VCaP (cell line): ENCODE measurements around the gene ZMIZ2.

ENCODE experiments used
- H3K27ac ChIP-seq: fragments of 450-650 bp; 2 replicates; pipeline ENCODE4 v1.5.1; 2017
- CTCF ChIP-seq: fragments of 450-650 bp; conservative IDR thresholded peaks from 2 replicates; pipeline ENCODE4 v1.5.1; 2017; ENCODE audit warnings: mild to moderate bottlenecking, moderate library complexity

Gene ZMIZ2

DNA sequence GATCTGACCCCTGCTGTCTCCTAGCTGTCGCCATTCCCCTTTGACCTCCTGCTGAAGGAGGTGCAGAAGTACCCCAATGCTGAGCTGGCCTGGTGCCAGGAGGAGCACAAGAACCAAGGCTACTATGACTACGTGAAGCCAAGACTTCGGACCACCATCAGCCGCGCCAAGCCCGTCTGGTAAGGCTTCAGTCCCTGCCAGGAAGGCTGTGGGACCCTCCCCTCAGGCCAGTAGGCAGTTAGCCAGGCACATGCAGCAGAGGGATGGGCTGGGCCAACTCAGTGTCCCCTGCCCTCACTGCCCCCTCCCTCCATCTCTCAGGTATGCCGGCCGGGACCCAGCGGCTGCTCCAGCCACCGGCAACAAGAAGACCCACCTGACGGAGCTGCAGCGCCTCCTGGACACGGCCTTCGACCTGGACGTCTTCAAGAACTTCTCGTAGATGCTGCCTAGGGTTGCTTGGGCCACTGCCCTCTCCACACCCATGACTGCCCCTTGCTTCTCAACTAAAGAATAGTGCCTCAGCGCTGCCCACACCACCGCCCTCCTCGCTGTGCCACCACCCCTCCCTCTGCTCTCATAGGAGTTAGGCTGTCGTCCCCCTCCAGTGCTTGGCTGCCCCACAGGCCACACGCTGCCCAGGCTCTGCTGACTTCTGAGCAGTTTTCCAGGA, 41.0 kb upstream of the ZMIZ2 start:
- no peak overlapping the region for H3K27ac ChIP-seq
- no peak for TF ChIP-seq CTCF

DNA sequence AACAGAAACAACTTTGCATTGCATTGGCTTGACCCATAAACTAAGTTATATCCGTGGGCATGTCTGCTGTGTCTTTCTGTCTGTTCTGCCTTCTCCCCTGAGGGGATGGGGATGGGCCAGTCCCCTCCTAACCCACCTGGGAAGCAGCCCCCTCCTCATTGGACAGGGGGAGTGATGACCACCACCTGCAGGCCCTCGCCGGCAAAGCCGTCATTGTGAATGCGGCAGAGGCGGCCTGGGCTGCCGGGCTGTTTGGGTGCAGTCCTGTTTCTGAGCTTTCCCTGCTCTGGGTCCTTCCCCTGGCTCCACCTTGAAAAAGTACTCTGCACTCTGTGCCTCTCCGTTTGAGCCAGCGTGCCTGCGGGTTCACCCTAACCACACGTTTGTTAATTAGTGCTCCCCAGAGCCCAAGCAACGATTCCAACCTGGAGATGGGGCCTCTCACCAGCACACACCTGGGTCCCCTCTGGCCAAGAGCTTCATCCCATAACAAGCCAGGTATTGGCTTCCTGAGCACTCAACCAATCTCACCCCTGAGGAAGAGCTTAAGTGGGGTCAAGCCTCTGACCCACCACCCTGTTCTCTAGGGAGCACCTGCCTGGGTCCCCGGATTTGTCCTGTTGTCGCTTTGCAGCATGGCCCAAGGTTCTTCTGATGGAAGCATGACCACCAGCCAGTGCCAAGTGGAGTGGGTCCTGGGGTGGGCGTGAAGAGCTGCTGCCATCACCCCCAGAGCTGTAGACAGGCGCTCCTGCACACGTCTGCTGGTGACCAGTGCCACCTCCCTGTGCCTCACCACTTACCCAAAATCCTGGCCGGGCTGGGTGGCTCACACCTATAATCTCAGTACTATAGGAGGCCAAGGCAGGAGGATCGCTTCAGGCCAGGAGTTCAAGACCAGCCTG, 39.4 kb upstream of the ZMIZ2 start:
- H3K27ac ChIP-seq, result no peak overlapping the region
- TF ChIP-seq CTCF, result no peak

DNA sequence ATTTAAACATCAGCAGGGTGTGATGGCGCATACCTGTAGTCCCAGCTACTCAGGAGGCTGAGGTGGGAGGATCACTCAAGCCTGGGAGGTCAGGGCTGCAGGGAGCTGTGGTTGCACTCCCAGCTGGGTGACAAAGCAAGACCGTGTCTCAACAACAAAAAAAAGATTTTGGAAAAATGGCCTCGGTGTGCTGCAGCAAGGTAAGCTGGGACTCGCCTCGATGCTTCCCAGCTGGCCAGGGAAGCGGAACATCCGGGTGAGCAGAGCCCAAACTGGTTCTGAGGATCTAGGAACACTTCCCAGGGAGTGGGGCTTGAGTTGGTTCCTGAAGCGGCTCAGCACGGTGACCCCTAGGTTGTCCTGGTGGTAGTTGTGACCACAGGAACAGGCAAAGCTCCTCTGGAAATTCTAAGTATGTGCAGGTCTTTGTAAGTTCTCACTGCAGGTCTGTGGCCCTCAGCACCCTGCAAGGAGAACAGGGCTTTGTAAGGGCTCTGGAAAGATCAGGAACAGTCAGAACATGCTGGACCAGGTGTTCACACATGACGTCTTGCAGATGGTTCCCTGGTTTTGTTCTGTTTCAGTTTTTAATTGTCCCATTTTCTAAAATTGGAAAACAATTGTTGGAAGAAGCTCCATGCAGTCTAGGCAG, 38.6 kb upstream of the ZMIZ2 start:
- H3K27ac ChIP-seq, result no peak overlapping the region

GRCh38 chr7:44711528-44711927, 37.1 kb upstream of the ZMIZ2 start:
- no peak for TF ChIP-seq CTCF
- H3K27ac ChIP-seq, result no peak overlapping the region

More for the DNA sequence above, 38.6 kb upstream of the ZMIZ2 start:
- no peak for TF ChIP-seq CTCF

GRCh38 chr7:44712012-44712411, 36.6 kb upstream of the ZMIZ2 start:
- no peak overlapping the region for H3K27ac ChIP-seq
- TF ChIP-seq CTCF, result no peak

- no peak overlapping the region for H3K27ac ChIP-seq
- TF ChIP-seq CTCF, result no peak
Measured at GRCh38 chr7:44713141-44713540, 35.5 kb upstream of the ZMIZ2 start.

- no peak for TF ChIP-seq CTCF
- no peak overlapping the region for H3K27ac ChIP-seq
Measured at GRCh38 chr7:44713680-44714335, 34.8 kb upstream of the ZMIZ2 start.
